ENCODE results near the gene MPDZ. TPM values are rescaled to one million over a fixed set of nuclear protein-coding genes. Genes with fewer than 3 reads are reported as not detected.

MPDZ gene
- total RNA-seq, 1 experiment from 2014 or later: not detected

DNA sequence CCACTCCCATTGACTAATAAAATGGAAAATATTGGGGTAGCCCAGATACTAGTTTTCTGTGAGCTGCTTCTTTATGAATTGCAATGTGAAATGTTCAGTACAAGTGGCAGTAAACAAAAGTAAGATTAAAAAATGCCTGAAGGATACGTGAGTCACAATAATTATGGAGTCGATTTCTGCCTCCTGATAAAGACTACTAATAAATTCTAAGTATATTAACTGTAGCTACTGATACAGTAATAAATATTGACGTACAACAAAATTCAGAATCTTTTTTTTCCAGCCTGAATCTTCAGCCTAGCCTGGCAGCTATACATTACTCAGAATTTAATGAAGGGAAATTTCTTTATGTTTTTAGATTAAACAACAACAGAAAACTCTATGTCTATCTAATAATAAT is 218.1 kb downstream of the MPDZ start:
- Histone ChIP-seq H3K27ac (ENCODE audit: low read length) (no peak overlapping the region), H3K4me3 (ENCODE audit: low read length) (no peak overlapping the region), H3K79me2 (ENCODE audit: low read length) (no peaks in the 10 kb centered on the region), H4K20me1 (ENCODE audit: insufficient read depth, low read depth, low read length) (no peaks in the 10 kb centered on the region), H3K36me3 (ENCODE audit: insufficient read depth, low read length) (no peaks in the 10 kb centered on the region), H3K9me2 (replicated peaks; ENCODE audit: insufficient read depth, low read length) (no peaks in the 10 kb centered on the region), H3K9me3 (ENCODE audit: low read length) (no peaks in the 10 kb centered on the region), H3K27me3 (ENCODE audit: low read length) (no peaks in the 10 kb centered on the region), H2AFZ (ENCODE audit: low read length) (no peak overlapping the region), H3K9ac (ENCODE audit: low read length) (no peak overlapping the region), H3K4me1 (ENCODE audit: low read length) (no peaks in the 10 kb centered on the region), H3K4me2 (ENCODE audit: low read depth, low read length, poor library complexity, severe bottlenecking) (no peak overlapping the region)
- no peak for DNase-seq

Measured in Karpas-422 (cell line).